Right renal pelvis (tissue), 4 donors: ENCODE measurements around the gene ASB18. TPM values are rescaled to one million over a fixed set of nuclear protein-coding genes. Genes with fewer than 3 reads are reported as not detected.

Experiments used
- DNase-seq, 4 donors: peaks; one replicate each; pipeline ENCODE4 v3.0.0-alpha.2; 2013; ENCODE audit warnings: low read depth in 4 of 4, low spot score in 3 of 4, missing footprints in 1 of 4
- polyA plus RNA-seq, 4 donors: library from polyadenylated mRNA; unstranded; fragments of 120-200 nt; gene quantifications; one replicate each; pipeline ENCODE4 v1.2.1, GENCODE V29; 2013; ENCODE audit not compliant: insufficient read length in 4 of 4

The ASB18 gene
- polyA plus RNA-seq, 4 donors: 0.06 TPM; not detected in 3

- DNase-seq: no peak
These were observed 19.9 kb downstream of the ASB18 start for GRCh38 chr2:236244256-236244655.

GRCh38 chr2:236242057-236242495, 22.1 kb downstream of the ASB18 start:
- no peak for DNase-seq

- no peak for DNase-seq
These were observed 22.8 kb downstream of the ASB18 start for GRCh38 chr2:236241181-236242056.

GRCh38 chr2:236240228-236240990, 23.8 kb downstream of the ASB18 start:
- no peak for DNase-seq

- DNase-seq: no peak
These were observed 24.7 kb downstream of the ASB18 start for GRCh38 chr2:236239276-236240065.

GRCh38 chr2:236238751-236239150, 25.5 kb downstream of the ASB18 start:
- DNase-seq: no peak

GRCh38 chr2:236237468-236238190, 26.6 kb downstream of the ASB18 start:
- no peak for DNase-seq

- no peak for DNase-seq
These were observed 27.4 kb downstream of the ASB18 start for GRCh38 chr2:236236559-236237452.

GRCh38 chr2:236229186-236229585, 35.0 kb downstream of the ASB18 start:
- DNase-seq: no peak

- DNase-seq: no peak
These were observed 40.5 kb downstream of the ASB18 start for GRCh38 chr2:236223675-236224074.

GRCh38 chr2:236221798-236222197, 42.4 kb downstream of the ASB18 start:
- DNase-seq: no peak

GRCh38 chr2:236219411-236219810, 44.8 kb downstream of the ASB18 start:
- DNase-seq: no peak

- no peak for DNase-seq
These were observed 46.3 kb downstream of the ASB18 start for GRCh38 chr2:236217926-236218325.

- no peak for DNase-seq
These were observed 47.5 kb downstream of the ASB18 start for GRCh38 chr2:236216711-236217110.

GRCh38 chr2:236215761-236216333, 48.4 kb downstream of the ASB18 start:
- no peak for DNase-seq

GRCh38 chr2:236215196-236215595, 49.0 kb downstream of the ASB18 start:
- no peak for DNase-seq

- no peak for DNase-seq
These were observed 49.7 kb downstream of the ASB18 start for GRCh38 chr2:236214376-236214995.

GRCh38 chr2:236211296-236211695, 52.9 kb downstream of the ASB18 start:
- no peak for DNase-seq
